ENCODE measurements around the gene TRIM69.
"Not testable (repeated sequence)": the region's sequence is repeated elsewhere in the genome, so short reads cannot be mapped to it uniquely, and the experiment has no call there.

DNA sequence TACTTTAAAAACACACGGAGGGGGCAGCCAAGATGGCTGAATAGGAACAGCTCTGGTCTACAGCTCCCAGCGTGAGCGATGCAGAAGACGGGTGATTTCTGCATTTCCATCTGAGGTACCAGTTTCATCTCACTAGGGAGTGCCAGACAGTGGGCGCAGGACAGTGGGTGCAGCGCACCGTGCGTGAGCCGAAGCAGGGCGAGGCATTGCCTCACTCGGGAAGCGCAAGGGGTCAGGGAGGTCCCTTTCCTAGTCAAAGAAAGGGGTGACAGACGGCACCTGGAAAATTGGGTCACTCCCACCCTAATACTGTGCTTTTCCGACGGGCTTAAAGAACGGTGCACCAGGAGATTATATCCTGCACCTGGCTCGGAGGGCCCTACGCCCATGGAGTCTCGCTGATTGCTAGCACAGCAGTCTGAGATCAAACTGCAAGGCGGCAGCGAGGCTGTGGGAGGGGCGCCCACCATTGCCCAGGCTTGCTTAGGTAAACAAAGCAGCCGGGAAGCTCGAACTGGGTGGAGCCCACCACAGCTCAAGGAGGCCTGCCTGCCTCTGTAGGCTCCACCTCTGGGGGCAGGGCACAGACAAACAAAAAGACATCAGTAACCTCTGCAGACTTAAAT, 3.0 kb downstream of the TRIM69 start:
- TF ChIP-seq, protein P1, sequence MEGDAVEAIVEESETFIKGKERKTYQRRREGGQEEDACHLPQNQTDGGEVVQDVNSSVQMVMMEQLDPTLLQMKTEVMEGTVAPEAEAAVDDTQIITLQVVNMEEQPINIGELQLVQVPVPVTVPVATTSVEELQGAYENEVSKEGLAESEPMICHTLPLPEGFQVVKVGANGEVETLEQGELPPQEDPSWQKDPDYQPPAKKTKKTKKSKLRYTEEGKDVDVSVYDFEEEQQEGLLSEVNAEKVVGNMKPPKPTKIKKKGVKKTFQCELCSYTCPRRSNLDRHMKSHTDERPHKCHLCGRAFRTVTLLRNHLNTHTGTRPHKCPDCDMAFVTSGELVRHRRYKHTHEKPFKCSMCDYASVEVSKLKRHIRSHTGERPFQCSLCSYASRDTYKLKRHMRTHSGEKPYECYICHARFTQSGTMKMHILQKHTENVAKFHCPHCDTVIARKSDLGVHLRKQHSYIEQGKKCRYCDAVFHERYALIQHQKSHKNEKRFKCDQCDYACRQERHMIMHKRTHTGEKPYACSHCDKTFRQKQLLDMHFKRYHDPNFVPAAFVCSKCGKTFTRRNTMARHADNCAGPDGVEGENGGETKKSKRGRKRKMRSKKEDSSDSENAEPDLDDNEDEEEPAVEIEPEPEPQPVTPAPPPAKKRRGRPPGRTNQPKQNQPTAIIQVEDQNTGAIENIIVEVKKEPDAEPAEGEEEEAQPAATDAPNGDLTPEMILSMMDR (IDR thresholded peaks at IDR 0.05): not testable (repeated sequence)
- TF ChIP-seq POLR2A (IDR thresholded peaks at IDR 0.05): not testable (repeated sequence)

Data from heart left ventricle (tissue), 13 donors.